OCI-LY7 (cell line): ENCODE measurements around the gene DTHD1. TPM values are rescaled to one million over a fixed set of nuclear protein-coding genes. Genes with fewer than 3 reads are reported as not detected.
A peak's percentile ranks its signal among the peaks of the same experiment; 100 is the strongest.

Experiments
- BruUV-seq: library from RNA; stranded (reverse); fragments of 400-500 nt; replicated peaks from 2 replicates; lab custom pipeline; 2021; lab: Mats Ljungman, UMichigan
- CTCF ChIA-PET: fragments of 300-600 bp; sonication (Branson Sonifier 250); formaldehyde crosslinking; loops from one replicate; lab custom pipeline; 2022; ENCODE audit warnings: antibody characterized with exemption; ENCODE audit not compliant: unreplicated experiment; lab: Charles Lee
- POLR2A ChIA-PET: fragments of 300-600 bp; sonication (Branson Sonifier 250); formaldehyde crosslinking; loops from one replicate; lab custom pipeline; 2022; ENCODE audit warnings: antibody characterized with exemption; lab: Charles Lee
- DNase-seq: peaks from one replicate; pipeline ENCODE4 v3.0.0-alpha.2; 2015; ENCODE audit warnings: low spot score
- H2AFZ ChIP-seq: fragments of 200-600 bp; sonication (generic), shearing (Covaris generic); 2 replicates; pipeline ENCODE4 v1.6.1; 2014; ENCODE audit warnings: mild to moderate bottlenecking, antibody characterized with exemption, low read length, moderate library complexity
- H3K27ac ChIP-seq: fragments of 200-600 bp; sonication (generic); 2 replicates; pipeline ENCODE4 v1.5.1; 2014; ENCODE audit warnings: mixed run types, low read depth, mild to moderate bottlenecking, moderate library complexity, low read length, inconsistent platforms; ENCODE audit not compliant: poor library complexity, severe bottlenecking
- H3K36me3 ChIP-seq: fragments of 200-600 bp; sonication (generic); 2 replicates; pipeline ENCODE4 v1.6.1; 2014; ENCODE audit warnings: mild to moderate bottlenecking, antibody characterized with exemption, low read length, moderate library complexity, mixed read lengths; ENCODE audit not compliant: insufficient read depth
- H3K4me1 ChIP-seq: fragments of 200-600 bp; sonication (generic); 2 replicates; pipeline ENCODE4 v1.5.1; 2014; ENCODE audit warnings: mild to moderate bottlenecking, low read length; ENCODE audit not compliant: insufficient read depth, poor library complexity, severe bottlenecking
- H3K4me2 ChIP-seq: fragments of 200-600 bp; sonication (generic); 2 replicates; pipeline ENCODE4 v1.6.1; 2014; ENCODE audit warnings: mild to moderate bottlenecking, low read length
- H3K4me3 ChIP-seq: fragments of 200-600 bp; sonication (generic); 2 replicates; pipeline ENCODE4 v1.5.1; 2014; ENCODE audit warnings: mild to moderate bottlenecking, low read depth, low read length; ENCODE audit not compliant: poor library complexity, severe bottlenecking
- H3K79me2 ChIP-seq: fragments of 200-600 bp; sonication (generic); 2 replicates; pipeline ENCODE4 v1.6.1; 2016; ENCODE audit warnings: low read depth, mild to moderate bottlenecking, low read length, moderate library complexity, mixed read lengths; ENCODE audit not compliant: insufficient read depth
- H3K9me2 ChIP-seq: fragments of 200-600 bp; sonication (generic); 2 replicates; pipeline ENCODE4 v1.6.1; 2016; ENCODE audit warnings: mild to moderate bottlenecking, low read length, mixed read lengths; ENCODE audit not compliant: insufficient read depth
- H3K9me3 ChIP-seq: fragments of 200-600 bp; sonication (generic); 2 replicates; pipeline ENCODE4 v1.6.1; 2014; ENCODE audit warnings: mild to moderate bottlenecking, mixed run types, low read length, mixed read lengths
- H4K20me1 ChIP-seq: fragments of 200-600 bp; sonication (generic); 2 replicates; pipeline ENCODE4 v1.6.1; 2014; ENCODE audit warnings: mild to moderate bottlenecking, antibody characterized with exemption, low read length, moderate library complexity, mixed read lengths; ENCODE audit not compliant: insufficient read depth
- EZH2phosphoT487 ChIP-seq: fragments of 200-600 bp; sonication (generic); IDR thresholded peaks from 2 replicates; pipeline ENCODE4 v1.6.1; 2018; ENCODE audit warnings: low read depth, borderline replicate concordance, mild to moderate bottlenecking, mixed run types, antibody characterized with exemption, low read length, moderate library complexity, mixed read lengths
- intact Hi-C: fragments of 100-400 bp; cut with micrococcal nuclease; formaldehyde crosslinking; loops from one replicate; pipeline ENCODE4 v1.10.0; 2022; ENCODE audit not compliant: unreplicated experiment
- total RNA-seq, 2 experiments: library from RNA; depleted of rRNA in 1 of 2; stranded (reverse); fragments of >200 nt in 1 of 2; shearing (Covaris generic) in 1 of 2; gene quantifications; 2 replicates each; pipeline ENCODE4 v1.2.3, GENCODE V29; 2014 to 2022
- TF ChIP-seq, protein P1 (sequence below): fragments of 200-600 bp; sonication (generic); conservative IDR thresholded peaks from 2 replicates; pipeline ENCODE4 v1.5.1; 2014; ENCODE audit warnings: mild to moderate bottlenecking, antibody characterized with exemption, low read length, moderate library complexity, mixed read lengths

DTHD1 gene
- total RNA-seq, 2 experiments from 2014 or later: not detected

DNA sequence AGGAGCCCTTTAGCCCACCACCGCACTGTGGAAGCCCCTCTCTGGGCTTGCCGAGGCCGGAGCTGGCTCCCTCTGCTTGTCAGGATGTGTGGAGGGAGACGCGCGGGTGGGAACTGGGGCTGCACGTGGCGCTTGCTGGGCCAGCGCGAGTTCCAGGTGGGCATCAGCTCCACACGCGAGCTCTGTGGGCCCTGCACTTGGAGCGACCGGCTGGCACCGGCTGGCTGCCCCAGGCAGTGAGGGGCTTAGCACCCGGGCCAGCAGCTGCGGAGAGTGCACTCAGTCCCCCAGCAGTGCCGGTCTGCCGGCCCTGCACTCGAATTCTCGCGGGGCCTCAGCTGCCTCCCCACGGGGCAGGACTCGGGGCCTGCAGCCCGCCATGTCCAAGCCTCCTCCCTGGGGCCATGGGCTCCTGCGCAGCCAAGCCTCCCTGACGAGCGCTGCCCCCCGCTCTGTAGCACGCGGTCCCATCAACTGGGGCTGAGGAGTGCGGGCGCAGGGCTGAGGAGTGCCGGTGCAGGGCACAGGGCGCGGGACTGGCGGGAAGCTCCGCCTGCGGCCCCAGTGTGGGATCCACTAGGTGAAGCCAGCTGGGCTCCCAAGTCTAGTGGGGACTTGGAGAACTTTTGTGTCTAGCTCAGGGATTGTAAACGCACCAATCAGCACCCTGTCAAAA, 93.6 kb downstream of the DTHD1 start:
- intact Hi-C loops: no loop called here

DNA sequence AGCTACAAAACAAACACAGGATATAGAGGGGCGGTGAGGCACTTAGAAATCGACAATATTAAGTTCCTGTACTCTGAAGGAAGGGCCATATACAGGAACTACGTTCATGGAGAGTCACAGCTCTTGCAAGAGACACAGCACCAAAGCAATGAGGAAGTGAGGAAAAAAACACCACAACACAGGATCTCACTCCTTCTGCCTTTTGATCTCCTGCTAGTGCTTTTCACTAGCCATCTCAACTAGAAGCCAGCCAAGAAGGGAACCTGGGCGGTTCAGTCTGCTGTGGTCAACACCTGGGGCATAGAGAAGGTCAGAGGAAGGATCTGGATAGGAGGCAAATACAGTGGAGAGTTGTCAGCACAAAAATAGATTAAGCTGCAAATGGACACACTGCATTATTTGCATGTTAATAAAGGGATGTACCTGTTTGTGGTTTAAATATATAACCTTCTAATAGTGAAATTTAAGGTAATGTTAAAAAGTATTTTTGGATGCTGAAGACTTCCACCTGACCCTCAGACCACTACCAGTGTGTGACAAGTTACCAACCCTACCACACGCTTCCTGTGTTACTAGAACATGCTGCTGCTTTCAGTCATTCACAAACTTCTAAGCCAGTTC, 104.6 kb downstream of the DTHD1 start:
- Histone ChIP-seq H3K9me3 (no peaks in the 10 kb centered on the region), H3K9me2 (no peaks in the 10 kb centered on the region), H4K20me1 (no peaks in the 10 kb centered on the region), H3K4me2 (0 out of 2 replicates have a peak overlapping the region, but pooled peaks have one; percentile 12), H3K4me3 (no peak overlapping the region), H2AFZ (peak overlapping the region; percentile 56; the same call in 1 of the 2 replicates), H3K4me1 (peaks cover 9% of the 10 kb centered on the region), H3K79me2 (no peaks in the 10 kb centered on the region), H3K36me3 (no peaks in the 10 kb centered on the region), H3K27ac (no peak overlapping the region)
- intact Hi-C loops: no loop called here
- BruUV-seq: no TSS peak
- ChIA-PET POLR2A (no interaction called here), CTCF (no interaction called here)
- TF ChIP-seq, protein P1, sequence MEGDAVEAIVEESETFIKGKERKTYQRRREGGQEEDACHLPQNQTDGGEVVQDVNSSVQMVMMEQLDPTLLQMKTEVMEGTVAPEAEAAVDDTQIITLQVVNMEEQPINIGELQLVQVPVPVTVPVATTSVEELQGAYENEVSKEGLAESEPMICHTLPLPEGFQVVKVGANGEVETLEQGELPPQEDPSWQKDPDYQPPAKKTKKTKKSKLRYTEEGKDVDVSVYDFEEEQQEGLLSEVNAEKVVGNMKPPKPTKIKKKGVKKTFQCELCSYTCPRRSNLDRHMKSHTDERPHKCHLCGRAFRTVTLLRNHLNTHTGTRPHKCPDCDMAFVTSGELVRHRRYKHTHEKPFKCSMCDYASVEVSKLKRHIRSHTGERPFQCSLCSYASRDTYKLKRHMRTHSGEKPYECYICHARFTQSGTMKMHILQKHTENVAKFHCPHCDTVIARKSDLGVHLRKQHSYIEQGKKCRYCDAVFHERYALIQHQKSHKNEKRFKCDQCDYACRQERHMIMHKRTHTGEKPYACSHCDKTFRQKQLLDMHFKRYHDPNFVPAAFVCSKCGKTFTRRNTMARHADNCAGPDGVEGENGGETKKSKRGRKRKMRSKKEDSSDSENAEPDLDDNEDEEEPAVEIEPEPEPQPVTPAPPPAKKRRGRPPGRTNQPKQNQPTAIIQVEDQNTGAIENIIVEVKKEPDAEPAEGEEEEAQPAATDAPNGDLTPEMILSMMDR: no peak
- DNase-seq: peak; percentile 34

More for the DNA sequence above, 93.6 kb downstream of the DTHD1 start:
- BruUV-seq: no TSS peak
- DNase-seq: no peak
- Histone ChIP-seq H2AFZ (no peak overlapping the region), H3K4me1 (no peaks in the 10 kb centered on the region), H3K4me3 (no peak overlapping the region), H4K20me1 (no peaks in the 10 kb centered on the region), H3K36me3 (no peaks in the 10 kb centered on the region), H3K27ac (no peak overlapping the region), H3K9me3 (0 out of 2 replicates have a peak, but pooled peaks cover 4% of the 10 kb centered on the region), H3K9me2 (no peaks in the 10 kb centered on the region), H3K4me2 (no peak overlapping the region), H3K79me2 (no peaks in the 10 kb centered on the region)
- ChIA-PET POLR2A (no interaction called here), CTCF (no interaction called here)
- no peak for TF ChIP-seq EZH2phosphoT487
- TF ChIP-seq, protein P1: no peak

DNA sequence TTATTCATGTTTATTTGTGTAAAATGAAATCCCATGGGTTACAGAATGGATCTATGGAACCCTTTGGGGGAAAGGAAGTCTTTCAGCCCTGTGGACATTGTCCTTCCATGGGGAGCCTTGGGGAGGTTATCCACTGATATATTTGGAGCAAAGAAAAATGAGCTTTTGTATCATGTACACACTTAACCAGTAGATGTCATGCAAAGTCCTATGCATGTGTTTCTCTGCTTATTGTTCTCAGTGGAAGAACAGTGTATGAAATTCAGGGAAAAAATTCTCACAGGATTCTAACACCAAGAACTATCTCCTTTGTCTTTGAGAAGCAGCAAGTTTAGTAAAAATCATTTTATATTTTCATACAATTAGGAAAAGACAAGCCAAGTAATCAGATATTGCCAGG, 105.3 kb downstream of the DTHD1 start:
- no peak for TF ChIP-seq EZH2phosphoT487
- TF ChIP-seq, protein P1: 0 out of 2 replicates have a peak, but pooled peaks have one; percentile 18
- peak overlapping the region; percentile 56; the same call in 1 of the 2 replicates for H2AFZ ChIP-seq
- no peaks in the 10 kb centered on the region for H3K79me2 ChIP-seq
- H3K4me3 ChIP-seq: no peak overlapping the region
- DNase-seq: no peak
- no TSS peak for BruUV-seq
- no peaks in the 10 kb centered on the region for H3K9me3 ChIP-seq
- no peaks in the 10 kb centered on the region for H3K9me2 ChIP-seq
- H3K36me3 ChIP-seq: no peaks in the 10 kb centered on the region
- ChIA-PET POLR2A (no interaction called here), CTCF (no interaction called here)
- no peak overlapping the region for H3K27ac ChIP-seq
- peaks cover 9% of the 10 kb centered on the region for H3K4me1 ChIP-seq
- no peaks in the 10 kb centered on the region for H4K20me1 ChIP-seq
- intact Hi-C loops: no loop called here
- H3K4me2 ChIP-seq: no peak overlapping the region
